GM13976 (cell line): Measurements from ENCODE around the gene ARAP2.
A peak's percentile ranks its signal among the peaks of the same experiment; 100 is the strongest.

Source experiments
- DNase-seq: peaks from one replicate; pipeline ENCODE4 v3.0.0; 2012; ENCODE audit warnings: low spot score
- CTCF ChIP-seq: IDR thresholded peaks from 2 replicates; pipeline ENCODE4 v1.5.1; 2012; ENCODE audit warnings: borderline replicate concordance, mild to moderate bottlenecking; ENCODE audit not compliant: insufficient read depth; ENCODE audit errors: extremely low read depth, missing control alignments, control extremely low read depth
- in situ Hi-C: fragments of 300-500 bp; cut with MboI; formaldehyde crosslinking; loops from one replicate; pipeline ENCODE4 v1.12.0; 2022; ENCODE audit warnings: low sequenced_read_pairs, mixed read lengths, inconsistent platforms; ENCODE audit not compliant: unreplicated experiment

Gene ARAP2

GRCh38 chr4:36285784-36286480 is 41.6 kb upstream of the ARAP2 start:
- peak; percentile 63 for DNase-seq
- in situ Hi-C loops = no loop called here
- TF ChIP-seq CTCF = no peak

GRCh38 chr4:36283912-36284465 is 39.7 kb upstream of the ARAP2 start:
- in situ Hi-C loops = no loop called here
- DNase-seq = no peak
- TF ChIP-seq CTCF = no peak

GRCh38 chr4:36282503-36283030 is 38.3 kb upstream of the ARAP2 start:
- no peak for DNase-seq
- TF ChIP-seq CTCF = no peak
- in situ Hi-C loops = no loop called here

DNA sequence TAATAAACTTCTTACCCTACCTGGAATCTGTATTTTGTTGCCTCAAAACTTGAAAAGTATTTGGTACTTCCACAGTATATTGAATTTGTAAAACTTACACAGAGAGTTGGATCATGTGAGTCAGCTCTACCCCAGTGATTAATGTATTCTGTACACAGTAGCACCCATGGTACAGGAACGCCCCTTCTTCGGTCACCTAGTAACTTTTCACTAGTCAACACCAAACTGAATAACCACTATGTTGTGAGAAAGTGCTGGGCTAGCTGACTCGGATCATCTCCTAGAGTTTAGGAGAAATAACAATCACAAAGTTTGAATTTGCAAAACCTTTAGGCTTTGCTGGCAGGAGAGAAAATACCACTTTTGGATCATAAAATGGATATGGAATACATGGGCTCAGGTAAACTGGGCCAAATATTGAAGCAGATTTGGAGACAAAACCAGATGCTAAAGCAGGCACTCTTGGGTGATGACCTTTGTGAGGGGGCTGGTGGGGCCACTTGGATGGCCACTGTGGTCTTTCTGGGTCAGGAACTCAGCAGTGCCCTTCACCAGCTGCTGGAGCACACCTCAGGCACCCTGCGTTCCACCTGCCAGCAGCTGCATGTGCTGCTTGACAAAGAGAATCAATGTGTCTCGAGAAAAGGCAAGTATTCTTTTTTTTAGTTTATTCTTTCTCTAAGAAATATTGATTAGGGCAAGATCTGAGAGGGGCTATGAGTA is 37.2 kb upstream of the ARAP2 start, which contains the start of gene DTHD1:
Gene DTHD1, plus strand, starts transcription at position 233 of the 723 bp plus-strand sequence. Its CDS starts 143 bp downstream, at position 376.
- TF ChIP-seq CTCF = no peak
- no peak for DNase-seq
- in situ Hi-C loops = no loop called here

DNA sequence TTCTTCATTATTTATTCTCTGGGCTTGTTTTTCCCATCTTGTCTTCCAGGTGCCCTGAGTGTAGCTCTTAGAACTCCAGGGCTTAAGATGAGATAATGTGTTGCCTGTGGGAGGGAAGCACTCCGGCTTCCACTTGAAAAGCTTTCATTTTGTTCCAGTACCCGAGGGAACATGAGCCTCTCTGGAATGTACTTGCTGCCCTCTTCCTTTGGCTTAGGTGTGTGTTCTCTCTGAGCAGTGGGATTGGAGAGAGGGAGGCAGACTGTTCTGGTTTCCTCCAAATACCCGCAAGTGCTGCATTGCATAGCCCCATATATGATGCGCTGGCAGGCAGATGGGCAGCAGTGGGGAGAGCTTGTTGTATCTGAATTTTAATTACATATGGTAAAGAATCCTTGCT is 36.2 kb upstream of the ARAP2 start:
- no peak for DNase-seq

More for the DNA sequence above, 36.2 kb upstream of the ARAP2 start:
- in situ Hi-C loops = no loop called here
- TF ChIP-seq CTCF = no peak
